Osteocyte (in vitro differentiated cells): Measurements from ENCODE around the gene HOXD1. TPM values are rescaled to one million over a fixed set of nuclear protein-coding genes. Genes with fewer than 3 reads are reported as not detected.

ENCODE experiments used
- DNase-seq: peaks from one replicate; pipeline ENCODE4 v3.0.0; 2021; ENCODE audit warnings: mixed read lengths; ENCODE audit not compliant: unreplicated experiment; ENCODE audit errors: extremely low spot score
- H3K27ac Mint-ChIP-seq: one replicate; pipeline ENCODE4 v1.8.0; 2021; ENCODE audit warnings: mild to moderate bottlenecking, mixed read lengths; ENCODE audit not compliant: unreplicated experiment
- H3K27me3 Mint-ChIP-seq: one replicate; pipeline ENCODE4 v1.8.0; 2021; ENCODE audit warnings: mixed read lengths; ENCODE audit not compliant: unreplicated experiment
- H3K36me3 Mint-ChIP-seq: one replicate; pipeline ENCODE4 v1.8.0; 2021; ENCODE audit warnings: mixed read lengths; ENCODE audit not compliant: unreplicated experiment
- H3K4me1 Mint-ChIP-seq: one replicate; pipeline ENCODE4 v1.8.0; 2021; ENCODE audit warnings: mixed read lengths; ENCODE audit not compliant: unreplicated experiment
- H3K4me3 Mint-ChIP-seq: one replicate; pipeline ENCODE4 v1.8.0; 2021; ENCODE audit warnings: mild to moderate bottlenecking, moderate library complexity, mixed read lengths; ENCODE audit not compliant: unreplicated experiment
- H3K9me3 Mint-ChIP-seq: one replicate; pipeline ENCODE4 v1.8.0; 2021; ENCODE audit warnings: mixed read lengths; ENCODE audit not compliant: unreplicated experiment
- total RNA-seq: library from RNA; stranded (reverse); gene quantifications from 2 replicates; pipeline ENCODE4 v1.2.1, GENCODE V29; 2021
- TF ChIP-seq, protein P1 (sequence below): fragments of 200-600 bp; sonication (generic); IDR thresholded peaks from 2 replicates; pipeline ENCODE4 v1.5.0; 2021; ENCODE audit warnings: antibody characterized with exemption, mild to moderate bottlenecking, moderate library complexity

Gene HOXD1
- total RNA-seq, 1 donor from 2014 or later, result not detected

DNA sequence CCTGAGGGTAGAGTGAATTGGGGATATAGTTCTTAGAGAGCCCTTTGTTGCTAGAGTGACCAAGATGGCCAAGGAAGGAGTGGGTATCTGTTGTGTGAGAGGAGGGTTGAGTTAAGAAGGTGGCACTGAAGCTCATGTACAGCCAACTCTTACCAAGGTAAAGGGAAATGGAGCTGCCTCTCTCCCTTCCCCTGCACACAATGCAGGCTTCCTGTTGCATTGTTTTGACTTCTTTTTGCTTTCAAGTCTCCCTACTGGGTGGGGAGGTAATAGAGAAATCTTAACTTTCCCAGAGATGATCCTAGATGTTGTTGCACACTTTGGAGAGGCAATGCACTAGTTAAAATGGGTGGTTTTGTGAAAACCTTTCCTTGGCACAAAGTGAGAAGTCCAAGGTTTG is 23.8 kb downstream of the HOXD1 start:
- H3K4me3 Mint-ChIP-seq, result no peak overlapping the region
- H3K27ac Mint-ChIP-seq, result no peak overlapping the region
- no peak for DNase-seq
- no peaks in the 10 kb centered on the region for H3K36me3 Mint-ChIP-seq
- TF ChIP-seq, protein P1, sequence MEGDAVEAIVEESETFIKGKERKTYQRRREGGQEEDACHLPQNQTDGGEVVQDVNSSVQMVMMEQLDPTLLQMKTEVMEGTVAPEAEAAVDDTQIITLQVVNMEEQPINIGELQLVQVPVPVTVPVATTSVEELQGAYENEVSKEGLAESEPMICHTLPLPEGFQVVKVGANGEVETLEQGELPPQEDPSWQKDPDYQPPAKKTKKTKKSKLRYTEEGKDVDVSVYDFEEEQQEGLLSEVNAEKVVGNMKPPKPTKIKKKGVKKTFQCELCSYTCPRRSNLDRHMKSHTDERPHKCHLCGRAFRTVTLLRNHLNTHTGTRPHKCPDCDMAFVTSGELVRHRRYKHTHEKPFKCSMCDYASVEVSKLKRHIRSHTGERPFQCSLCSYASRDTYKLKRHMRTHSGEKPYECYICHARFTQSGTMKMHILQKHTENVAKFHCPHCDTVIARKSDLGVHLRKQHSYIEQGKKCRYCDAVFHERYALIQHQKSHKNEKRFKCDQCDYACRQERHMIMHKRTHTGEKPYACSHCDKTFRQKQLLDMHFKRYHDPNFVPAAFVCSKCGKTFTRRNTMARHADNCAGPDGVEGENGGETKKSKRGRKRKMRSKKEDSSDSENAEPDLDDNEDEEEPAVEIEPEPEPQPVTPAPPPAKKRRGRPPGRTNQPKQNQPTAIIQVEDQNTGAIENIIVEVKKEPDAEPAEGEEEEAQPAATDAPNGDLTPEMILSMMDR, result no peak
- H3K4me1 Mint-ChIP-seq, result no peaks in the 10 kb centered on the region
- peaks cover 12% of the 10 kb centered on the region for H3K27me3 Mint-ChIP-seq
- H3K9me3 Mint-ChIP-seq, result no peaks in the 10 kb centered on the region

GRCh38 chr2:176213406-176213805 is 24.9 kb downstream of the HOXD1 start:
- TF ChIP-seq, protein P1, result no peak
- Mint-ChIP-seq H3K27me3 (peaks cover 12% of the 10 kb centered on the region), H3K9me3 (no peaks in the 10 kb centered on the region), H3K27ac (no peak overlapping the region), H3K36me3 (no peaks in the 10 kb centered on the region), H3K4me3 (no peak overlapping the region), H3K4me1 (no peaks in the 10 kb centered on the region)
- no peak for DNase-seq

- Mint-ChIP-seq H3K27ac (no peak overlapping the region), H3K27me3 (peaks cover 12% of the 10 kb centered on the region), H3K36me3 (no peaks in the 10 kb centered on the region), H3K4me3 (no peak overlapping the region), H3K4me1 (no peaks in the 10 kb centered on the region), H3K9me3 (no peaks in the 10 kb centered on the region)
- no peak for DNase-seq
- TF ChIP-seq, protein P1, result no peak
These were observed 39.4 kb downstream of the HOXD1 start for GRCh38 chr2:176227874-176228273.

GRCh38 chr2:176234156-176234555 is 45.7 kb downstream of the HOXD1 start:
- DNase-seq, result no peak
- H3K4me1 Mint-ChIP-seq, result no peaks in the 10 kb centered on the region
- no peaks in the 10 kb centered on the region for H3K36me3 Mint-ChIP-seq
- H3K9me3 Mint-ChIP-seq, result no peaks in the 10 kb centered on the region
- peaks cover 14% of the 10 kb centered on the region for H3K27me3 Mint-ChIP-seq
- no peak overlapping the region for H3K4me3 Mint-ChIP-seq
- TF ChIP-seq, protein P1, result no peak
- H3K27ac Mint-ChIP-seq, result no peak overlapping the region

DNA sequence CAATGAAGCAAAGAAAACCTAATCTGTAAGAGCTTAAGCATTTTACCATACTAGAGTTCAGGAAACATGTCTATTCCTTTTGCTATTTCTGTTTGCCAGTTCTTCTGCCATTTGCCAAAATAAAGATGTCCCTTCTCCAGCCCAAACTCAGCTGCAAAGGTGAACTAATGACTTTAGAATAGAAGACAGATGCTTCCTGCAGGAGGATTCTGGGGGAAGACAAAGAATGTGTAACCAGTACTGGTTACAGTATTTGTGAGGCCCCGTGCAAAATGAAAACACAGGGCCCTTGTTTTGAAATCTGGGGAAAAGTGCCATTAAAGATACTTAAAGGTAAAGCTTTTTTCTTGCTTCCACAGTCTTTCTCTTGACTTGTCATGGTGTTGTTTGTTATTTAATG is 46.5 kb downstream of the HOXD1 start:
- Mint-ChIP-seq H3K9me3 (no peaks in the 10 kb centered on the region), H3K4me1 (no peaks in the 10 kb centered on the region), H3K4me3 (no peak overlapping the region), H3K27me3 (peaks cover 19% of the 10 kb centered on the region), H3K36me3 (no peaks in the 10 kb centered on the region), H3K27ac (no peak overlapping the region)
- no peak for DNase-seq
- TF ChIP-seq, protein P1, result no peak
